Measurements from ENCODE around the gene CENPP.

The CENPP gene

GRCh38 chr9:92603100-92603499 lies 277.3 kb downstream of the CENPP start:
- no peak for DNase-seq

GRCh38 chr9:92603990-92604389 lies 278.2 kb downstream of the CENPP start:
- no peak for DNase-seq

- DNase-seq: no peak
Observed at GRCh38 chr9:92605224-92605623, 279.5 kb downstream of the CENPP start.

- no peak for DNase-seq
Observed at GRCh38 chr9:92607088-92607487, 281.3 kb downstream of the CENPP start.

- no peak for DNase-seq
Observed at GRCh38 chr9:92607773-92608172, 282.0 kb downstream of the CENPP start.

GRCh38 chr9:92608241-92608908 lies 282.6 kb downstream of the CENPP start:
- no peak for DNase-seq

- no peak for DNase-seq
Observed at GRCh38 chr9:92608909-92609445, 283.2 kb downstream of the CENPP start.

GRCh38 chr9:92610470-92611420 lies 285.0 kb downstream of the CENPP start:
- no peak for DNase-seq

GRCh38 chr9:92611621-92612285 lies 286.0 kb downstream of the CENPP start:
- no peak for DNase-seq

- DNase-seq: no peak
Observed at GRCh38 chr9:92612292-92612691, 286.5 kb downstream of the CENPP start.

GRCh38 chr9:92612816-92613215 lies 287.1 kb downstream of the CENPP start:
- no peak for DNase-seq

- no peak for DNase-seq
Observed at GRCh38 chr9:92613268-92614122, 287.7 kb downstream of the CENPP start.

- DNase-seq: no peak
Observed at GRCh38 chr9:92614123-92614510, 288.4 kb downstream of the CENPP start.

- no peak for DNase-seq
Observed at GRCh38 chr9:92614763-92615461, 289.2 kb downstream of the CENPP start.

GRCh38 chr9:92615790-92616189 lies 290.0 kb downstream of the CENPP start:
- no peak for DNase-seq

GRCh38 chr9:92616199-92616641 lies 290.5 kb downstream of the CENPP start:
- no peak for DNase-seq

- DNase-seq: no peak
Observed at GRCh38 chr9:92616655-92617111, 290.9 kb downstream of the CENPP start.

- DNase-seq: no peak
Observed at GRCh38 chr9:92617195-92617813, 291.6 kb downstream of the CENPP start.

GRCh38 chr9:92617951-92618510 lies 292.3 kb downstream of the CENPP start:
- no peak for DNase-seq

- DNase-seq: no peak
Observed at GRCh38 chr9:92618633-92619225, 293.0 kb downstream of the CENPP start.

Measured in CD4-positive, alpha-beta T cell treated with Interferon gamma for 1 hour (primary cell).